HepG2 (cell line): Measurements from ENCODE around the gene MOCS1. TPM values are rescaled to one million over a fixed set of nuclear protein-coding genes. Genes with fewer than 3 reads are reported as not detected.
A peak's percentile ranks its signal among the peaks of the same experiment; 100 is the strongest.

Experiments used
- ATAC-seq: fragments of 200-7000 bp; cut with Tn5 transposase; 3 replicates; pipeline ENCODE4 v1.9.1; 2020; ENCODE audit warnings: mild to moderate bottlenecking, moderate library complexity
- BruUV-seq: library from RNA; stranded (reverse); fragments of 400-500 nt; replicated peaks from 2 replicates; lab custom pipeline; 2021; lab: Mats Ljungman, UMichigan
- CTCF ChIA-PET: fragments of 300-600 bp; formaldehyde crosslinking; extraction: SDS; loops from one replicate; lab custom pipeline; 2021; ENCODE audit warnings: low total read pairs, inconsistent platforms, low intra/inter-chr PET ratio; lab: Yijun Ruan, JAX
- POLR2A ChIA-PET: fragments of 350-600 bp; sonication (Branson Sonifier 250); formaldehyde crosslinking; loops from one replicate; lab custom pipeline; 2020; ENCODE audit warnings: antibody characterized with exemption, inconsistent platforms; lab: Yijun Ruan, JAX
- DNase-seq: peaks from one replicate; pipeline ENCODE4 v3.0.0-alpha.2; 2015; ENCODE audit warnings: low spot score
- FAIRE-seq: peaks from 3 replicates; lab custom pipeline; 2011; peaks lifted over from hg19 to GRCh38; lab: Jason Lieb, UNC
- H2AFZ ChIP-seq: one replicate; pipeline ENCODE4 v1.6.1; 2011; ENCODE audit warnings: low read length, inconsistent platforms
- H3K27ac ChIP-seq: fragments of 300-600 bp; 3 replicates; pipeline ENCODE4 v1.8.0; 2011; ENCODE audit warnings: mixed run types, mild to moderate bottlenecking, mixed read lengths, low read length, inconsistent platforms; ENCODE audit not compliant: insufficient read depth; ENCODE audit errors: extremely low read length
- H3K27me3 ChIP-seq, 2 experiments: fragments of 200-600 bp in 1 of 2; 2 replicates in 1 of 2; 3 replicates in 1 of 2; pipeline versions ENCODE4 v1.6.0 to v1.8.0; 2011; ENCODE audit warnings: low read length in 2 of 2, mild to moderate bottlenecking in 2 of 2, moderate library complexity in 2 of 2, inconsistent platforms in 1 of 2; ENCODE audit not compliant: insufficient read depth in 2 of 2, control insufficient read depth in 1 of 2
- H3K36me3 ChIP-seq, 2 experiments: fragments of 200-600 bp in 1 of 2; replicated peaks in 1 of 2; 2 replicates in 1 of 2; 3 replicates in 1 of 2; pipeline versions ENCODE4 v1.5.1 to v1.8.0; 2011; ENCODE audit warnings: low read length in 2 of 2, inconsistent platforms in 1 of 2; ENCODE audit not compliant: insufficient read depth in 2 of 2, control insufficient read depth in 1 of 2
- H3K4me1 ChIP-seq: 2 replicates; pipeline ENCODE4 v1.5.1; 2012; ENCODE audit warnings: low read length, inconsistent platforms; ENCODE audit not compliant: insufficient read depth
- H3K4me2 ChIP-seq: 2 replicates; pipeline ENCODE4 v1.6.0; 2011; ENCODE audit warnings: low read depth, low read length, inconsistent platforms
- H3K4me3 ChIP-seq, 3 experiments: fragments of 200-600 bp in 1 of 3; sonication (generic), shearing (Covaris generic) in 1 of 3; replicated peaks in 1 of 3; 2 replicates each; pipeline ENCODE4 v1.5.1; 2011 to 2016; ENCODE audit warnings: low read length in 3 of 3, inconsistent platforms in 2 of 3, low read depth in 2 of 3, mild to moderate bottlenecking in 2 of 3, control low read depth in 1 of 3, mixed read lengths in 1 of 3; ENCODE audit not compliant: insufficient read depth in 1 of 3
- H3K79me2 ChIP-seq: one replicate; pipeline ENCODE4 v1.6.1; 2011; ENCODE audit warnings: low read length, inconsistent platforms; ENCODE audit not compliant: insufficient read depth
- H3K9ac ChIP-seq: 2 replicates; pipeline ENCODE4 v1.6.0; 2011; ENCODE audit warnings: mild to moderate bottlenecking, low read depth, low read length, inconsistent platforms; ENCODE audit not compliant: insufficient read depth
- H3K9me3 ChIP-seq: 2 replicates; pipeline ENCODE4 v1.5.1; 2012; ENCODE audit warnings: mild to moderate bottlenecking, low read length
- H4K20me1 ChIP-seq: 2 replicates; pipeline ENCODE4 v1.6.0; 2011; ENCODE audit warnings: inconsistent platforms, mild to moderate bottlenecking, low read length, moderate library complexity; ENCODE audit not compliant: insufficient read depth
- ATF4 ChIP-seq, 2 experiments: fragments of 450-650 bp in 1 of 2; sonication (generic) in 1 of 2; formaldehyde crosslinking; IDR thresholded peaks; 2 replicates each; pipeline versions ENCODE4 v1.5.0 to v1.8.0; 2020 to 2022; ENCODE audit warnings: mild to moderate bottlenecking in 1 of 2, missing genetic modification reagents in 1 of 2
- ELF4 ChIP-seq: sonication (generic); formaldehyde crosslinking; IDR thresholded peaks from 2 replicates; pipeline ENCODE4 v1.5.0; 2020; ENCODE audit warnings: missing genetic modification reagents, mild to moderate bottlenecking, moderate library complexity, borderline replicate concordance
- FUBP1 ChIP-seq: sonication (generic); formaldehyde crosslinking; IDR thresholded peaks from 2 replicates; pipeline ENCODE4 v1.5.1; 2020; ENCODE audit warnings: missing genetic modification reagents, mild to moderate bottlenecking, borderline replicate concordance
- GMEB2 ChIP-seq: IDR thresholded peaks from 2 replicates; pipeline ENCODE4 v1.6.1; 2016; ENCODE audit warnings: missing biosample characterization, missing genetic modification reagents, low read depth
- MAFK ChIP-seq, 2 experiments: IDR thresholded peaks in 1 of 2; conservative IDR thresholded peaks in 1 of 2; 2 replicates each; pipeline ENCODE4 v1.6.1; 2011; ENCODE audit warnings: improper control_type of control experiment in 2 of 2, low read length in 2 of 2
- MXD1 ChIP-seq: sonication (generic); formaldehyde crosslinking; IDR thresholded peaks from 2 replicates; pipeline ENCODE4 v1.4.0; 2020; ENCODE audit warnings: mild to moderate bottlenecking, missing genetic modification reagents
- PBX2 ChIP-seq: IDR thresholded peaks from 2 replicates; pipeline ENCODE4 v1.6.1; 2016; ENCODE audit warnings: control low read depth
- ZKSCAN1 ChIP-seq: fragments of 150-350 bp; IDR thresholded peaks from 2 replicates; pipeline ENCODE4 v1.6.1; 2014; ENCODE audit warnings: low read length
- ZNF784 ChIP-seq: sonication (generic); formaldehyde crosslinking; IDR thresholded peaks from 2 replicates; pipeline ENCODE4 v1.5.1; 2020; ENCODE audit warnings: missing genetic modification reagents, mild to moderate bottlenecking, borderline replicate concordance
- ZNF83 ChIP-seq: sonication (generic); formaldehyde crosslinking; IDR thresholded peaks from 2 replicates; pipeline ENCODE4 v1.4.0; 2020; ENCODE audit warnings: missing genetic modification reagents, mild to moderate bottlenecking, borderline replicate concordance
- WGBS: methylation state at CpG from one replicate; pipeline ENCODE4 v1.1.6; 2017; ENCODE audit warnings: low lambda C conversion rate; 5-methylcytosine and 5-hydroxymethylcytosine counted together
- in situ Hi-C: cut with HindIII; loops from 2 replicates; pipeline ENCODE4 v1.10.0; 2017; ENCODE audit warnings: low pct_unique_long_range_greater_than_20kb; ENCODE audit not compliant: extremely low pct_ligation_motif_present
- intact Hi-C: fragments of 100-400 bp; cut with micrococcal nuclease; formaldehyde crosslinking; loops from one replicate; pipeline ENCODE4 v1.10.0; 2022; ENCODE audit not compliant: unreplicated experiment
- polyA plus RNA-seq, 8 experiments: library from polyadenylated mRNA; depleted of rRNA in 3 of 8; stranded (reverse) in 7 of 8; unstranded in 1 of 8; fragments of >200 nt; fragmentation: Illumina TruSeq in 4 of 8; extraction: Trizol in 4 of 8; gene quantifications; 2 replicates each; pipeline versions ENCODE4 v1.2.1 to v1.2.3, GENCODE V29; 2011 to 2016; ENCODE audit warnings: low read depth in 4 of 8, missing spikeins in 1 of 8, mixed read lengths in 1 of 8; ENCODE audit not compliant: insufficient read depth in 1 of 8
- total RNA-seq, 5 experiments: library from RNA; depleted of rRNA; stranded (reverse); fragments of >200 nt; fragmentation: Illumina TruSeq; extraction: Trizol; gene quantifications; 2 replicates each; pipeline ENCODE4 v1.2.3, GENCODE V29; 2016; ENCODE audit warnings: low read depth in 1 of 5
- TF ChIP-seq, protein P1 (sequence below): sonication (generic); formaldehyde crosslinking; IDR thresholded peaks from 2 replicates; pipeline ENCODE4 v1.4.0; 2020; ENCODE audit warnings: missing genetic modification reagents, borderline replicate concordance

MOCS1 gene
- total and polyA plus RNA-seq, 2 of the 13 experiments (the other 11 are each of a cell fraction or from before 2014, with no cell fraction given) = 5.3 to 11.7 TPM

- H3K4me3 ChIP-seq = no peak overlapping the region
- peak; percentile 26 for DNase-seq
- H3K36me3 ChIP-seq = peaks cover 4 to 8% of the 10 kb centered on the region in 2 experiments; a peak in 3 of 5 replicates
- POLR2A ChIA-PET = no interaction called here
- peaks cover 29% of the 10 kb centered on the region for H3K4me1 ChIP-seq
- no peak overlapping the region for H3K9ac ChIP-seq
- FAIRE-seq = no peak
- H3K4me2 ChIP-seq = no peak overlapping the region
- no peak overlapping the region for H2AFZ ChIP-seq
- H3K79me2 ChIP-seq = no peaks in the 10 kb centered on the region
- no peak for ATAC-seq
- H3K9me3 ChIP-seq = no peaks in the 10 kb centered on the region
- WGBS = 86% methylated on average over 11 of the region's 11 CpGs
- in situ Hi-C loops (no loop called here), intact Hi-C loops (no loop called here)
- H3K27me3 ChIP-seq = no peaks in the 10 kb centered on the region
- no peak overlapping the region for H3K27ac ChIP-seq
- no TSS peak for BruUV-seq
- CTCF ChIA-PET = no interaction called here
- no peaks in the 10 kb centered on the region for H4K20me1 ChIP-seq
- TF ChIP-seq, protein P1, sequence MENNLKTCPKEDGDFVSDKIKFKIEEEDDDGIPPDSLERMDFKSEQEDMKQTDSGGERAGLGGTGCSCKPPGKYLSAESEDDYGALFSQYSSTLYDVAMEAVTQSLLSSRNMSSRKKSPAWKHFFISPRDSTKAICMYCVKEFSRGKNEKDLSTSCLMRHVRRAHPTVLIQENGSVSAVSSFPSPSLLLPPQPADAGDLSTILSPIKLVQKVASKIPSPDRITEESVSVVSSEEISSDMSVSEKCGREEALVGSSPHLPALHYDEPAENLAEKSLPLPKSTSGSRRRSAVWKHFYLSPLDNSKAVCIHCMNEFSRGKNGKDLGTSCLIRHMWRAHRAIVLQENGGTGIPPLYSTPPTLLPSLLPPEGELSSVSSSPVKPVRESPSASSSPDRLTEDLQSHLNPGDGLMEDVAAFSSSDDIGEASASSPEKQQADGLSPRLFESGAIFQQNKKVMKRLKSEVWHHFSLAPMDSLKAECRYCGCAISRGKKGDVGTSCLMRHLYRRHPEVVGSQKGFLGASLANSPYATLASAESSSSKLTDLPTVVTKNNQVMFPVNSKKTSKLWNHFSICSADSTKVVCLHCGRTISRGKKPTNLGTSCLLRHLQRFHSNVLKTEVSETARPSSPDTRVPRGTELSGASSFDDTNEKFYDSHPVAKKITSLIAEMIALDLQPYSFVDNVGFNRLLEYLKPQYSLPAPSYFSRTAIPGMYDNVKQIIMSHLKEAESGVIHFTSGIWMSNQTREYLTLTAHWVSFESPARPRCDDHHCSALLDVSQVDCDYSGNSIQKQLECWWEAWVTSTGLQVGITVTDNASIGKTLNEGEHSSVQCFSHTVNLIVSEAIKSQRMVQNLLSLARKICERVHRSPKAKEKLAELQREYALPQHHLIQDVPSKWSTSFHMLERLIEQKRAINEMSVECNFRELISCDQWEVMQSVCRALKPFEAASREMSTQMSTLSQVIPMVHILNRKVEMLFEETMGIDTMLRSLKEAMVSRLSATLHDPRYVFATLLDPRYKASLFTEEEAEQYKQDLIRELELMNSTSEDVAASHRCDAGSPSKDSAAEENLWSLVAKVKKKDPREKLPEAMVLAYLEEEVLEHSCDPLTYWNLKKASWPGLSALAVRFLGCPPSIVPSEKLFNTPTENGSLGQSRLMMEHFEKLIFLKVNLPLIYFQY (CRISPR knock-in tag) = no peak
- TF ChIP-seq ELF4 = no peak
- no peak for TF ChIP-seq MAFK (conservative IDR thresholded peaks at IDR 0.05 in 1 of 2, IDR thresholded peaks at IDR 0.05 in 1 of 2; ENCODE audit: low read length in 2 of 2)
- TF ChIP-seq ATF4 (CRISPR knock-in tag; IDR thresholded peaks at IDR 0.05) = no peak
- TF ChIP-seq ZNF784 (CRISPR knock-in tag) = no peak
- TF ChIP-seq FUBP1 (CRISPR knock-in tag) = no peak
- no peak for TF ChIP-seq ZNF83
- TF ChIP-seq ZKSCAN1 = no peak
- no peak for TF ChIP-seq GMEB2 (CRISPR knock-in tag)
- TF ChIP-seq MXD1 = no peak
- no peak for TF ChIP-seq PBX2
These were observed 4.4 kb downstream of the MOCS1 start for GRCh38 chr6:39929733-39930461.
